Gastroesophageal sphincter (tissue), 4 donors: ENCODE data around the gene DUSP16. TPM values are rescaled to one million over a fixed set of nuclear protein-coding genes. Genes with fewer than 3 reads are reported as not detected.
"Not testable (repeated sequence)": the region's sequence is repeated elsewhere in the genome, so short reads cannot be mapped to it uniquely, and the experiment has no call there.

Experiments used
- ATAC-seq: fragments of 150-250 bp; one replicate; pipeline ENCODE4 v1.9.1; 2016; ENCODE audit warnings: mild to moderate bottlenecking, moderate library complexity
- H3K27ac ChIP-seq, 4 donors: fragments of 200-600 bp; sonication (generic) in 3 of 4; 1 replicate in 3 of 4; 2 replicates in 1 of 4; pipeline ENCODE4 v1.5.1; 2016 to 2019
- H3K27me3 ChIP-seq: fragments of 200-600 bp; sonication (generic); one replicate; pipeline ENCODE4 v1.5.1; 2019
- H3K36me3 ChIP-seq, 2 donors: fragments of 200-600 bp; sonication (generic); one replicate each; pipeline ENCODE4 v1.5.1; 2019; ENCODE audit warnings: control low read depth in 1 of 2
- H3K4me1 ChIP-seq, 3 donors: fragments of 200-600 bp; sonication (generic); 1 replicate in 2 of 3; 2 replicates in 1 of 3; pipeline ENCODE4 v1.5.1; 2016 to 2019; ENCODE audit warnings: control low read depth in 2 of 3
- H3K4me3 ChIP-seq, 2 donors: fragments of 200-600 bp; sonication (generic); one replicate each; pipeline ENCODE4 v1.5.1; 2019; ENCODE audit warnings: mild to moderate bottlenecking in 1 of 2, moderate library complexity in 1 of 2
- H3K9me3 ChIP-seq, 3 donors: fragments of 200-600 bp; sonication (generic); one replicate each; pipeline ENCODE4 v1.5.1; 2017 to 2019; ENCODE audit warnings: control low read depth in 2 of 3
- EP300 ChIP-seq: sonication (generic); formaldehyde crosslinking; IDR thresholded peaks from one replicate; pipeline ENCODE4 v1.6.1; 2017; ENCODE audit warnings: antibody characterized with exemption, mild to moderate bottlenecking
- POLR2A ChIP-seq, 2 donors: fragments of 450-650 bp; IDR thresholded peaks; one replicate each; pipeline ENCODE4 v1.6.1; 2017; ENCODE audit warnings: antibody characterized with exemption in 2 of 2, mild to moderate bottlenecking in 2 of 2, moderate library complexity in 1 of 2
- POLR2AphosphoS5 ChIP-seq: sonication (generic); formaldehyde crosslinking; IDR thresholded peaks from one replicate; pipeline ENCODE4 v1.6.1; 2017; ENCODE audit warnings: antibody characterized with exemption
- WGBS, 2 donors: methylation state at CpG; one replicate each; pipeline ENCODE4 v1.1.5; 2018; ENCODE audit warnings: low coverage in 1 of 2; 5-methylcytosine and 5-hydroxymethylcytosine counted together
- total RNA-seq, 4 donors: library from RNA; depleted of rRNA; stranded (reverse); fragments of >200 nt; gene quantifications; one replicate each; pipeline ENCODE4 v1.1.0, GENCODE V29; 2016
- TF ChIP-seq, protein P1 (sequence below), 4 experiments: fragments of 200-600 bp in 2 of 4; fragments of 450-650 bp in 2 of 4; sonication (generic) in 1 of 4; IDR thresholded peaks; one replicate each; pipeline ENCODE4 v1.5.1; 2017 to 2019; ENCODE audit warnings: antibody characterized with exemption in 4 of 4, mild to moderate bottlenecking in 2 of 4, moderate library complexity in 2 of 4

DUSP16 gene
- total RNA-seq, 4 donors from 2014 or later = 14.7 to 20.1 (median 17.1) TPM

GRCh38 chr12:12599750-12600643 lies 37.3 kb upstream of the DUSP16 start:
- 18 to 63% methylated on average over 3 to 4 of the region's 9 CpGs for WGBS, 2 donors
- Histone ChIP-seq H3K27ac (no peak overlapping the region), H3K9me3 (no peaks in the 10 kb centered on the region), H3K27me3 (no peaks in the 10 kb centered on the region), H3K4me3 (no peak overlapping the region), H3K4me1 (no peaks in the 10 kb centered on the region), H3K36me3 (no peaks in the 10 kb centered on the region)
- no peak for ATAC-seq
- no peak for TF ChIP-seq POLR2AphosphoS5
- TF ChIP-seq, protein P1, sequence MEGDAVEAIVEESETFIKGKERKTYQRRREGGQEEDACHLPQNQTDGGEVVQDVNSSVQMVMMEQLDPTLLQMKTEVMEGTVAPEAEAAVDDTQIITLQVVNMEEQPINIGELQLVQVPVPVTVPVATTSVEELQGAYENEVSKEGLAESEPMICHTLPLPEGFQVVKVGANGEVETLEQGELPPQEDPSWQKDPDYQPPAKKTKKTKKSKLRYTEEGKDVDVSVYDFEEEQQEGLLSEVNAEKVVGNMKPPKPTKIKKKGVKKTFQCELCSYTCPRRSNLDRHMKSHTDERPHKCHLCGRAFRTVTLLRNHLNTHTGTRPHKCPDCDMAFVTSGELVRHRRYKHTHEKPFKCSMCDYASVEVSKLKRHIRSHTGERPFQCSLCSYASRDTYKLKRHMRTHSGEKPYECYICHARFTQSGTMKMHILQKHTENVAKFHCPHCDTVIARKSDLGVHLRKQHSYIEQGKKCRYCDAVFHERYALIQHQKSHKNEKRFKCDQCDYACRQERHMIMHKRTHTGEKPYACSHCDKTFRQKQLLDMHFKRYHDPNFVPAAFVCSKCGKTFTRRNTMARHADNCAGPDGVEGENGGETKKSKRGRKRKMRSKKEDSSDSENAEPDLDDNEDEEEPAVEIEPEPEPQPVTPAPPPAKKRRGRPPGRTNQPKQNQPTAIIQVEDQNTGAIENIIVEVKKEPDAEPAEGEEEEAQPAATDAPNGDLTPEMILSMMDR (IDR thresholded peaks at IDR 0.05) = no peak
- TF ChIP-seq POLR2A (IDR thresholded peaks at IDR 0.05) = no peak
- no peak for TF ChIP-seq EP300

GRCh38 chr12:12598864-12599263 lies 36.2 kb upstream of the DUSP16 start:
- no peaks in the 10 kb centered on the region for H3K9me3 ChIP-seq
- no peak for ATAC-seq
- 82 to 86% methylated on average over 3 of the region's 3 CpGs for WGBS, 2 donors
- TF ChIP-seq POLR2A (IDR thresholded peaks at IDR 0.05) (no peak), POLR2AphosphoS5 (no peak), EP300 (no peak)
- TF ChIP-seq, protein P1 (IDR thresholded peaks at IDR 0.05) = no peak
- H3K27ac ChIP-seq = no peak overlapping the region
- no peaks in the 10 kb centered on the region for H3K27me3 ChIP-seq
- H3K36me3 ChIP-seq = no peaks in the 10 kb centered on the region
- H3K4me1 ChIP-seq = no peaks in the 10 kb centered on the region
- H3K4me3 ChIP-seq = no peak overlapping the region

GRCh38 chr12:12596598-12596997 lies 33.9 kb upstream of the DUSP16 start:
- H3K9me3 ChIP-seq, ATAC-seq, H3K4me3 ChIP-seq, H3K4me1 ChIP-seq, H3K27me3 ChIP-seq, H3K36me3 ChIP-seq, H3K27ac ChIP-seq: not testable (repeated sequence)
- 88% methylated on average over 1 of the region's 3 CpGs; no CpG with 5 or more reads in 1 of the 2 donors for WGBS, 2 donors

- WGBS, 2 donors = 60 to 83% methylated on average over 1 to 2 of the region's 2 CpGs
- not testable (repeated sequence) for H3K4me1 ChIP-seq, H3K27ac ChIP-seq, H3K4me3 ChIP-seq, H3K36me3 ChIP-seq, ATAC-seq, H3K27me3 ChIP-seq, H3K9me3 ChIP-seq
Observed at GRCh38 chr12:12595929-12596328, 33.3 kb upstream of the DUSP16 start.

DNA sequence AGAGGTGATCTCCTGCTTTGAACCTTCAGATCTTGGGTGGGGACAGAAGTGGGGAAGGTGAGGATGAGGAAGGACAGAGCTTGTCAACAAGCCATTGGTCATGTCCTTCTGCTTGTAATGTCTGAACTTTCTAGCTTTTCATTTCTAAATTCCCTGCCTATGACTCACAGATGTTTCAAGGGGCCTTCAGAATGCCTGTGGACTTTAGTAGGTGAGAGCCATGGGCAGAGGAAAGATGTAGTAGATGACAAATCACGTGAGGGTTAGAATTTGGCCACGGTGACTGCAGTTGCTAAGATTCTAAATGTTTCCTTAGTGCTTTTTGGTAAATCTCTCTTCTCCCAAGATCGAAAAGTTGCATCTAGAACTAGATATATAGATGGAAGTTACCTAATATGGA lies 30.3 kb upstream of the DUSP16 start:
- Histone ChIP-seq H3K27me3 (no peaks in the 10 kb centered on the region), H3K36me3 (no peaks in the 10 kb centered on the region), H3K4me1 (no peaks in the 10 kb centered on the region), H3K4me3 (no peak overlapping the region), H3K9me3 (no peaks in the 10 kb centered on the region), H3K27ac (no peak overlapping the region)
- TF ChIP-seq, protein P1 (IDR thresholded peaks at IDR 0.05) = no peak
- TF ChIP-seq POLR2A (IDR thresholded peaks at IDR 0.05) (no peak), EP300 (no peak), POLR2AphosphoS5 (no peak)
- WGBS, 2 donors = 57 to 74% methylated on average over 3 of the region's 3 CpGs
- no peak for ATAC-seq

DNA sequence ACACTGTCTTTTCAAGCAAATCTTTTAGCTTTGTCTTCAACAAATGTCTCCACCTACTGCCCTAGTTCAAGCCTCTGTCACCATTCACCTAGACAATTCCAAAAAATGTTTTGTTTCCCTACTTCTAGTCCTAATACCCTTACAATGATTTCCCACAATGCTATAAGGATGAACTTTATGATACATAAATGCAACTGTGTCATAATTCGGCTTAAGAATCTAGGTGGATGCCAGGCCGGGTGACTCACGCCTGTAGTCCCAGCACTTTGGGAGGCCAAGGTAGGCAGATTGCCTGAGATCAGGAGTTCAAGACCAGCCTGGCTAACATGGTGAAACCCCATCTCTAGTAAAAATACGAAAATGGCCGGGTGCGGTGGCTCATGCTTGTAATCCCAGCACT lies 28.3 kb upstream of the DUSP16 start:
- WGBS, 2 donors = 93% methylated on average over 5 of the region's 6 CpGs; no CpG with 5 or more reads in 1 of the 2 donors
- no peaks in the 10 kb centered on the region for H3K9me3 ChIP-seq
- no peaks in the 10 kb centered on the region for H3K36me3 ChIP-seq
- no peak overlapping the region for H3K4me3 ChIP-seq
- no peaks in the 10 kb centered on the region for H3K27me3 ChIP-seq
- no peak for ATAC-seq
- no peak overlapping the region for H3K27ac ChIP-seq
- TF ChIP-seq, protein P1 (IDR thresholded peaks at IDR 0.05) = no peak
- TF ChIP-seq POLR2A (IDR thresholded peaks at IDR 0.05) = no peak
- TF ChIP-seq POLR2AphosphoS5 = no peak
- TF ChIP-seq EP300 = no peak
- H3K4me1 ChIP-seq = no peaks in the 10 kb centered on the region

- not testable (repeated sequence) for H3K4me3 ChIP-seq, H3K4me1 ChIP-seq, H3K27ac ChIP-seq, H3K36me3 ChIP-seq, ATAC-seq, H3K27me3 ChIP-seq, H3K9me3 ChIP-seq
- 63 to 93% methylated on average over 2 to 3 of the region's 3 CpGs for WGBS, 2 donors
Observed at GRCh38 chr12:12588436-12588835, 25.8 kb upstream of the DUSP16 start.
